ENCODE data around the gene CD209.

The CD209 gene

DNA sequence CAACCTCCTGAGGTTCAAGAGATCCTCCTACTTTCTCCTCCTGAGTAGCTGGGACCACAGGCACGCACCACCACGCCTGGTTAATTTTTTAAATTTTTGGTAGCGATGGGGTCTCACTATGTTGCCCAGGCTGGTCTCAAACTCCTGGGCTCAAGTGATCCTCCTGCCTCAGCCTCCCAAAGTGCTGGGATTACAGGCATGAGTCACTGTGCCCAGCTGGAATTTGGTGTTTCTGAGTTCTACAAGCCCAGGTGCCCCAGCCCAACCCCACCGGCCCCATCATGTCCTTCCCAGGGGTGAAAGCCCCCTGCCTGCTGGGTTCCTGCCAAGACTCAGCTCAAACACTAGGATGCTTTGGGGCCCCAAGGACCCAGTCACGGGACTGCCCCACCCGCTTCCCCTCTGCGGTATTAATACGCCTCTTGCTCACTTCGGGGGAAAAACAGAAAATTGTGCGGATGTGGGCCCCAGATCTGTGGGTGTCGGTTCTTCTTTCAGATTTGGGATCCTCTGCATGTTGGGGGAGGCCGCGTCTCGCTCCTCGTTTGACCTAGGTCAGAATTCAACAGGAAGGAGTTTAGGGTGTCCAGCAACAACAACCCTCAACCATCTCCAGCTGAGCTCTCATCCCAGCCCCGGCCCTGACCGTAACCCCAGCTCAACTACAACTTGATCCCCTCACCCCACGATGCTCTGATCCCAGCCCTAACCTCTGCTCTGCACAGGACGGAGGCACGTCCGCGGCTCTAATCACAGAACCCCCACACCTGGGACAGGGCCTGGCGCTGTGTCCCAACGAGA is 41.7 kb downstream of the CD209 start:
- TF ChIP-seq PPARA (CRISPR knock-in tag; IDR thresholded peaks at IDR 0.05; ENCODE audit: borderline replicate concordance) (no peak), TOX (CRISPR knock-in tag; IDR thresholded peaks at IDR 0.05; ENCODE audit: borderline replicate concordance) (no peak), OSR1 (CRISPR knock-in tag; IDR thresholded peaks at IDR 0.05) (no peak)
- ATAC-seq = no peak

DNA sequence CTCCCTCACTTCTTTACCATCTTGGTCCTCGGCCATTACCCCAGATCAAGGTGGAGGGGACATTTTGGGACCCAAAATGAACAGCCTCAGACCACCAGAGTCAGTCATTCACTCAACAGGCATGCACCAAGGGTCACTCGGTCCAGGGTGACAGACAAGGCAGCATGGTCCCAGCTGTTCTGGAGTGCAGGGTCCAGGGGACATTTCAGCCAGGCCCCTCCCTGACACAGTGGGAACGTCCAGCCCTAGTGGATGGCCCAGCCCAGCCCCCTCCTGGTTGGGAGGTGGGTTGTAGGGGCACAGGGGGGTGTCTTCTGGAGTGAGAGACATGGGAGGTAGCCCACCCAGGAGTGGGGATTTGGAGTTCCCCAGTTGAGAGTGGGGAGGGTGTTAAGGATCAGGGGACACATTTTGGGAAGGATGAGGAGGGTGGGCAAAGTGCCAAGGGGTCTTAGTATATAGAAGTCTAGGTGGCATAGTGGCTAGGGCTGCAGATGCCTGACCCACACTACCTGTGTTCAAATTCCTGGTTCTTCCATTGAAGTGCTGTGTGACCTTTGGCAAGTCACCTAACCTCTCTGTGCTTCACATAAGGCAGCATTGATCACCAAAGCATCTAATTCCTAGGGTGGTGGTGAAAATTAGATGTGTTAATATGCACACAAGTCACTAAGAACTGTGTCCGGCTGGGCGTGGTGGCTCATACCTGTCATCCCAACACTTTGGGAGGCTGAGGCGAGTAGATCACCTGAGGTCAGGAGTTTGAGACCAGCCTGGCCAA is 42.9 kb downstream of the CD209 start:
- TF ChIP-seq PPARA (CRISPR knock-in tag; IDR thresholded peaks at IDR 0.05; ENCODE audit: borderline replicate concordance) = no peak
- no peak for TF ChIP-seq BACH2 (CRISPR knock-in tag; IDR thresholded peaks at IDR 0.05; ENCODE audit: borderline replicate concordance)
- TF ChIP-seq ZNF70 (CRISPR knock-in tag; IDR thresholded peaks at IDR 0.05) = no peak
- TF ChIP-seq OSR1 (CRISPR knock-in tag; IDR thresholded peaks at IDR 0.05) = no peak
- TF ChIP-seq CSRNP3 (CRISPR knock-in tag; IDR thresholded peaks at IDR 0.05) = no peak
- no peak for TF ChIP-seq TOX (CRISPR knock-in tag; IDR thresholded peaks at IDR 0.05; ENCODE audit: borderline replicate concordance)
- no peak for TF ChIP-seq GLIS3 (CRISPR knock-in tag; IDR thresholded peaks at IDR 0.05)
- TF ChIP-seq ESRRG (CRISPR knock-in tag; IDR thresholded peaks at IDR 0.05) = no peak
- TF ChIP-seq ISL1 (CRISPR knock-in tag; IDR thresholded peaks at IDR 0.05) = no peak
- no peak for TF ChIP-seq ZNF565 (CRISPR knock-in tag; conservative IDR thresholded peaks at IDR 0.05; ENCODE audit: low read depth)
- TF ChIP-seq ARNTL (CRISPR knock-in tag; IDR thresholded peaks at IDR 0.05; ENCODE audit: borderline replicate concordance, low read depth) = no peak
- no peak for TF ChIP-seq PATZ1 (CRISPR knock-in tag; IDR thresholded peaks at IDR 0.05; ENCODE audit: borderline replicate concordance)
- TF ChIP-seq, protein P1, sequence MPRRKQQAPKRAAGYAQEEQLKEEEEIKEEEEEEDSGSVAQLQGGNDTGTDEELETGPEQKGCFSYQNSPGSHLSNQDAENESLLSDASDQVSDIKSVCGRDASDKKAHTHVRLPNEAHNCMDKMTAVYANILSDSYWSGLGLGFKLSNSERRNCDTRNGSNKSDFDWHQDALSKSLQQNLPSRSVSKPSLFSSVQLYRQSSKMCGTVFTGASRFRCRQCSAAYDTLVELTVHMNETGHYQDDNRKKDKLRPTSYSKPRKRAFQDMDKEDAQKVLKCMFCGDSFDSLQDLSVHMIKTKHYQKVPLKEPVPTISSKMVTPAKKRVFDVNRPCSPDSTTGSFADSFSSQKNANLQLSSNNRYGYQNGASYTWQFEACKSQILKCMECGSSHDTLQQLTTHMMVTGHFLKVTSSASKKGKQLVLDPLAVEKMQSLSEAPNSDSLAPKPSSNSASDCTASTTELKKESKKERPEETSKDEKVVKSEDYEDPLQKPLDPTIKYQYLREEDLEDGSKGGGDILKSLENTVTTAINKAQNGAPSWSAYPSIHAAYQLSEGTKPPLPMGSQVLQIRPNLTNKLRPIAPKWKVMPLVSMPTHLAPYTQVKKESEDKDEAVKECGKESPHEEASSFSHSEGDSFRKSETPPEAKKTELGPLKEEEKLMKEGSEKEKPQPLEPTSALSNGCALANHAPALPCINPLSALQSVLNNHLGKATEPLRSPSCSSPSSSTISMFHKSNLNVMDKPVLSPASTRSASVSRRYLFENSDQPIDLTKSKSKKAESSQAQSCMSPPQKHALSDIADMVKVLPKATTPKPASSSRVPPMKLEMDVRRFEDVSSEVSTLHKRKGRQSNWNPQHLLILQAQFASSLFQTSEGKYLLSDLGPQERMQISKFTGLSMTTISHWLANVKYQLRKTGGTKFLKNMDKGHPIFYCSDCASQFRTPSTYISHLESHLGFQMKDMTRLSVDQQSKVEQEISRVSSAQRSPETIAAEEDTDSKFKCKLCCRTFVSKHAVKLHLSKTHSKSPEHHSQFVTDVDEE (CRISPR knock-in tag; IDR thresholded peaks at IDR 0.05) = no peak
- no peak for TF ChIP-seq SNAI2 (CRISPR knock-in tag; IDR thresholded peaks at IDR 0.05)
- TF ChIP-seq CSDC2 (CRISPR knock-in tag; IDR thresholded peaks at IDR 0.05) = no peak
- TF ChIP-seq, protein P2, sequence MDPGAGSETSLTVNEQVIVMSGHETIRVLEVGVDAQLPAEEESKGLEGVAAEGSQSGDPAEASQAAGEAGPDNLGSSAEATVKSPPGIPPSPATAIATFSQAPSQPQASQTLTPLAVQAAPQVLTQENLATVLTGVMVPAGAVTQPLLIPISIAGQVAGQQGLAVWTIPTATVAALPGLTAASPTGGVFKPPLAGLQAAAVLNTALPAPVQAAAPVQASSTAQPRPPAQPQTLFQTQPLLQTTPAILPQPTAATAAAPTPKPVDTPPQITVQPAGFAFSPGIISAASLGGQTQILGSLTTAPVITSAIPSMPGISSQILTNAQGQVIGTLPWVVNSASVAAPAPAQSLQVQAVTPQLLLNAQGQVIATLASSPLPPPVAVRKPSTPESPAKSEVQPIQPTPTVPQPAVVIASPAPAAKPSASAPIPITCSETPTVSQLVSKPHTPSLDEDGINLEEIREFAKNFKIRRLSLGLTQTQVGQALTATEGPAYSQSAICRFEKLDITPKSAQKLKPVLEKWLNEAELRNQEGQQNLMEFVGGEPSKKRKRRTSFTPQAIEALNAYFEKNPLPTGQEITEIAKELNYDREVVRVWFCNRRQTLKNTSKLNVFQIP (CRISPR knock-in tag; IDR thresholded peaks at IDR 0.05; ENCODE audit: borderline replicate concordance, low read depth) = no peak
- no peak for TF ChIP-seq ZFP30 (CRISPR knock-in tag; IDR thresholded peaks at IDR 0.05)
- TF ChIP-seq ZC3H10 (CRISPR knock-in tag; IDR thresholded peaks at IDR 0.05) = no peak
- TF ChIP-seq, protein P3, sequence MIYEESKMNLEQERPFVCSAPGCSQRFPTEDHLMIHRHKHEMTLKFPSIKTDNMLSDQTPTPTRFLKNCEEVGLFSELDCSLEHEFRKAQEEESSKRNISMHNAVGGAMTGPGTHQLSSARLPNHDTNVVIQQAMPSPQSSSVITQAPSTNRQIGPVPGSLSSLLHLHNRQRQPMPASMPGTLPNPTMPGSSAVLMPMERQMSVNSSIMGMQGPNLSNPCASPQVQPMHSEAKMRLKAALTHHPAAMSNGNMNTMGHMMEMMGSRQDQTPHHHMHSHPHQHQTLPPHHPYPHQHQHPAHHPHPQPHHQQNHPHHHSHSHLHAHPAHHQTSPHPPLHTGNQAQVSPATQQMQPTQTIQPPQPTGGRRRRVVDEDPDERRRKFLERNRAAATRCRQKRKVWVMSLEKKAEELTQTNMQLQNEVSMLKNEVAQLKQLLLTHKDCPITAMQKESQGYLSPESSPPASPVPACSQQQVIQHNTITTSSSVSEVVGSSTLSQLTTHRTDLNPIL (CRISPR knock-in tag; IDR thresholded peaks at IDR 0.05; ENCODE audit: low read depth) = no peak
- no peak for ATAC-seq

- TF ChIP-seq OSR1 (CRISPR knock-in tag; IDR thresholded peaks at IDR 0.05) (no peak), ZNF8 (CRISPR knock-in tag; IDR thresholded peaks at IDR 0.05) (no peak), PATZ1 (CRISPR knock-in tag; IDR thresholded peaks at IDR 0.05; ENCODE audit: borderline replicate concordance) (no peak), RARB (CRISPR knock-in tag; IDR thresholded peaks at IDR 0.05) (no peak), ZFP3 (CRISPR knock-in tag; IDR thresholded peaks at IDR 0.05) (no peak)
- peak; percentile 18; the same call in 1 of the 3 replicates for ATAC-seq
Observed at GRCh38 chr19:7703332-7703731, 44.0 kb downstream of the CD209 start.
